ENCODE data around the gene ZBTB7B. TPM values are rescaled to one million over a fixed set of nuclear protein-coding genes. Genes with fewer than 3 reads are reported as not detected.

The ZBTB7B gene
- total RNA-seq, 1 donor from 2014 or later = 8.1 TPM

- H3K4me1 Mint-ChIP-seq (ENCODE audit: low read depth, unreplicated experiment) = peaks cover 12% of the 10 kb centered on the region
- peaks cover 2% of the 10 kb centered on the region for H3K9me3 Mint-ChIP-seq (ENCODE audit: unreplicated experiment)
- TF ChIP-seq CTCF (IDR thresholded peaks at IDR 0.05; ENCODE audit: partially characterized antibody, unreplicated experiment) = peak; percentile 97
- H3K36me3 Mint-ChIP-seq (ENCODE audit: unreplicated experiment) = no peaks in the 10 kb centered on the region
- peak within 1 kb of the TSS; percentile 43 for H3K27ac Mint-ChIP-seq (ENCODE audit: unreplicated experiment)
- peak within 1 kb of the TSS; percentile 91 for H3K4me3 Mint-ChIP-seq (ENCODE audit: unreplicated experiment)
- peak; percentile 95 for DNase-seq
- peaks cover 6% of the 10 kb centered on the region for H3K27me3 Mint-ChIP-seq (ENCODE audit: unreplicated experiment)
Observed at GRCh38 chr1:155050560-155051341, 48.1 kb downstream of the ZBTB7B start, which contains the start of gene ADAM15. Gene ADAM15, plus strand, starts transcription at chr1:155051316. Its CDS starts 71 bp downstream, at chr1:155051387.

- no peak for DNase-seq
- Mint-ChIP-seq H3K27me3 (ENCODE audit: unreplicated experiment) (peaks cover 6% of the 10 kb centered on the region), H3K9me3 (ENCODE audit: unreplicated experiment) (no peaks in the 10 kb centered on the region)
Observed at GRCh38 chr1:155051342-155051776, 48.8 kb downstream of the ZBTB7B start.

GRCh38 chr1:155051777-155052398 lies 49.3 kb downstream of the ZBTB7B start:
- Mint-ChIP-seq H3K4me1 (ENCODE audit: low read depth, unreplicated experiment) (peaks cover 12% of the 10 kb centered on the region), H3K27ac (ENCODE audit: unreplicated experiment) (no peak overlapping the region), H3K36me3 (ENCODE audit: unreplicated experiment) (no peaks in the 10 kb centered on the region), H3K4me3 (ENCODE audit: unreplicated experiment) (peak overlapping the region; percentile 72), H3K27me3 (ENCODE audit: unreplicated experiment) (peaks cover 6% of the 10 kb centered on the region), H3K9me3 (ENCODE audit: unreplicated experiment) (no peaks in the 10 kb centered on the region)
- TF ChIP-seq CTCF (IDR thresholded peaks at IDR 0.05; ENCODE audit: partially characterized antibody, unreplicated experiment) = no peak
- DNase-seq = no peak

More at GRCh38 chr1:155051342-155051776, 48.8 kb downstream of the ZBTB7B start:
- peak overlapping the region; percentile 46 for H3K4me3 Mint-ChIP-seq (ENCODE audit: unreplicated experiment)
- H3K36me3 Mint-ChIP-seq (ENCODE audit: unreplicated experiment) = no peaks in the 10 kb centered on the region
- no peak for TF ChIP-seq CTCF (IDR thresholded peaks at IDR 0.05; ENCODE audit: partially characterized antibody, unreplicated experiment)
- H3K27ac Mint-ChIP-seq (ENCODE audit: unreplicated experiment) = no peak overlapping the region
- peaks cover 12% of the 10 kb centered on the region for H3K4me1 Mint-ChIP-seq (ENCODE audit: low read depth, unreplicated experiment)

- no peak for DNase-seq
Observed at GRCh38 chr1:155052439-155053395, 50.1 kb downstream of the ZBTB7B start.

More at GRCh38 chr1:155052439-155053395, 50.1 kb downstream of the ZBTB7B start:
- Mint-ChIP-seq H3K27me3 (ENCODE audit: unreplicated experiment) (peaks cover 6% of the 10 kb centered on the region), H3K27ac (ENCODE audit: unreplicated experiment) (no peak overlapping the region), H3K4me3 (ENCODE audit: unreplicated experiment) (peak overlapping the region; percentile 72), H3K36me3 (ENCODE audit: unreplicated experiment) (no peaks in the 10 kb centered on the region), H3K4me1 (ENCODE audit: low read depth, unreplicated experiment) (peaks cover 12% of the 10 kb centered on the region), H3K9me3 (ENCODE audit: unreplicated experiment) (no peaks in the 10 kb centered on the region)
- no peak for TF ChIP-seq CTCF (IDR thresholded peaks at IDR 0.05; ENCODE audit: partially characterized antibody, unreplicated experiment)

All from glutamatergic neuron (in vitro differentiated cells).